Activated gamma-delta T cell (primary cell): ENCODE measurements around the gene TIMP2.
"Not testable (repeated sequence)": the region's sequence is repeated elsewhere in the genome, so short reads cannot be mapped to it uniquely, and the experiment has no call there.

Experiments used
- DNase-seq: peaks from one replicate; lab custom pipeline; 2025; lab: John Stamatoyannopoulos, UW
- total RNA-seq, 2 donors: gene quantifications; one replicate each; lab custom pipeline; 2026; lab: John Stamatoyannopoulos, UW

The TIMP2 gene
- total RNA-seq = 3.4 to 7.6 reads per million in 2 donors

- peak; percentile 28 for DNase-seq
These were observed at the start of gene TIMP2 for GRCh38 chr17:78925234-78925633. Gene TIMP2 (minus strand): TSS chr17:78925387. CDS start chr17:78925088, 299 bp downstream.

GRCh38 chr17:78973792-78974520 is 48.8 kb upstream of the TIMP2 start:
- DNase-seq = no peak

- DNase-seq = no peak
These were observed 48.0 kb upstream of the TIMP2 start for GRCh38 chr17:78973196-78973595.

GRCh38 chr17:78972507-78973105 is 47.4 kb upstream of the TIMP2 start:
- DNase-seq = no peak

- no peak for DNase-seq
These were observed 46.7 kb upstream of the TIMP2 start for GRCh38 chr17:78971756-78972506.

GRCh38 chr17:78970834-78971755 is 45.9 kb upstream of the TIMP2 start:
- no peak for DNase-seq

- no peak for DNase-seq
These were observed 44.7 kb upstream of the TIMP2 start for GRCh38 chr17:78969865-78970264.

- DNase-seq = no peak
These were observed 42.7 kb upstream of the TIMP2 start for GRCh38 chr17:78967782-78968362.

GRCh38 chr17:78966910-78967600 is 41.9 kb upstream of the TIMP2 start:
- DNase-seq = no peak

- no peak for DNase-seq
These were observed 41.1 kb upstream of the TIMP2 start for GRCh38 chr17:78966123-78966813.

- no peak for DNase-seq
These were observed 40.3 kb upstream of the TIMP2 start for GRCh38 chr17:78965491-78965924.

- no peak for DNase-seq
These were observed 38.2 kb upstream of the TIMP2 start for GRCh38 chr17:78963378-78963777.

- DNase-seq = not testable (repeated sequence)
These were observed 37.8 kb upstream of the TIMP2 start for GRCh38 chr17:78962984-78963348.

- DNase-seq = no peak
These were observed 37.3 kb upstream of the TIMP2 start for GRCh38 chr17:78962345-78962983.

GRCh38 chr17:78961571-78961970 is 36.4 kb upstream of the TIMP2 start:
- no peak for DNase-seq

- no peak for DNase-seq
These were observed 35.7 kb upstream of the TIMP2 start for GRCh38 chr17:78960928-78961327.

GRCh38 chr17:78959803-78960202 is 34.6 kb upstream of the TIMP2 start:
- DNase-seq = no peak

- no peak for DNase-seq
These were observed 33.5 kb upstream of the TIMP2 start for GRCh38 chr17:78958641-78959127.

GRCh38 chr17:78957128-78957527 is 31.9 kb upstream of the TIMP2 start:
- DNase-seq = no peak
